ENCODE results near the gene GATAD2A. TPM values are rescaled to one million over a fixed set of nuclear protein-coding genes. Genes with fewer than 3 reads are reported as not detected.

GATAD2A gene
- total and polyA plus RNA-seq, 2 of the 8 experiments (the other 6 are each of a cell fraction or from before 2014, with no cell fraction given): 38.4 to 205 TPM

DNA sequence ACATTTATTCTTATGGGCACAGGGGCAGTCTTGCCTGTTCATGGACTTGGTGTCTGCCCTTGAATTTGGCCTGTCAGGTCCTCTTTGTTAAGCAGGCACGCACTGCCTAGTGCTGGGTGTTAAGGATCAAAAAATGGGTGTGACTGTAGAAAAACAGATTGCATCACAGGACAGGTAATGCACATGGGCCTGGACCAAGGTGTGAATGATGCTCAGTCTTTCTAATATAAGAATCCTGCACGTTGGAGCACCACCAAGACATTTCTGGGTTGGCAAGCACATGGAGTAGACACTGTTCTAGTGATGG, 33.7 kb downstream of the GATAD2A start:
- H4K20me1 ChIP-seq (replicated peaks in 1 of 2; ENCODE audit: control insufficient read depth in 1 of 2, insufficient read depth in 2 of 2, low read length in 2 of 2): peaks cover 18 to 37% of the 10 kb centered on the region in 2 experiments
- no peak overlapping the region for H3K27ac ChIP-seq (ENCODE audit: low read depth, low read length)
- peaks cover 0 to 3% (median 1%) of the 10 kb centered on the region in 4 experiments; a peak in 2 of 7 replicates for H3K4me1 ChIP-seq (replicated peaks in 1 of 4; ENCODE audit: control insufficient read depth in 3 of 4, insufficient read depth in 4 of 4, low read length in 3 of 4)
- no peak overlapping the region for H2BK20ac ChIP-seq (ENCODE audit: low read length)
- POLR2A ChIA-PET (ENCODE audit: partially characterized antibody): interaction anchor here (1.1 to 1.2 kb wide), 2 partner anchors 9 to 32 kb away, joined by 3 to 4 read pairs; no protein-coding TSS in a partner anchor
- H3K79me1 ChIP-seq (ENCODE audit: low read depth, low read length): peaks cover 41% of the 10 kb centered on the region
- no peak overlapping the region for H3K18ac ChIP-seq (ENCODE audit: extremely low read depth, low read length)
- H3K4me3 ChIP-seq (ENCODE audit: extremely low read depth in 1 of 4, insufficient read depth in 2 of 4, low read depth in 3 of 4, low read length in 4 of 4): no peak overlapping the region
- H3K79me2 ChIP-seq (ENCODE audit: control insufficient read depth in 1 of 2, insufficient read depth in 2 of 2, low read length in 2 of 2): peaks cover 22 to 96% of the 10 kb centered on the region in 2 experiments
- no peak overlapping the region for H2BK120ac ChIP-seq (replicated peaks; ENCODE audit: low read depth, low read length)
- FAIRE-seq: no peak
- TF ChIP-seq GTF2F1 (IDR thresholded peaks at IDR 0.05; ENCODE audit: borderline replicate concordance, low read depth, low read length) (no peak), ATF3 (IDR thresholded peaks at IDR 0.05; ENCODE audit: insufficient read depth, low read depth, low read length) (no peak), SP4 (IDR thresholded peaks at IDR 0.05; ENCODE audit: low read length) (no peak), NRF1 (IDR thresholded peaks at IDR 0.05; ENCODE audit: low read depth, low read length) (no peak), RNF2 (IDR thresholded peaks at IDR 0.05; ENCODE audit: borderline replicate concordance, low read depth, low read length, missing control alignments, poor library complexity, severe bottlenecking) (no peak)
- no peak overlapping the region for H3K4me2 ChIP-seq (ENCODE audit: insufficient read depth in 1 of 2, low read depth in 2 of 2, low read length in 2 of 2)
- H3K23me2 ChIP-seq (ENCODE audit: low read depth, low read length): no peaks in the 10 kb centered on the region; the same call in 1 of the 2 replicates
- no peaks in the 10 kb centered on the region for H3K27me3 ChIP-seq (replicated peaks in 1 of 4; ENCODE audit: control insufficient read depth in 3 of 4, extremely low read depth in 1 of 4, insufficient read depth in 3 of 4, low read length in 3 of 4)
- no peak for DNase-seq (ENCODE audit: low read depth in 1 of 2, low spot score in 2 of 2)
- H2BK12ac ChIP-seq (ENCODE audit: low read depth, low read length): no peak overlapping the region
- no peak overlapping the region for H4K91ac ChIP-seq (replicated peaks; ENCODE audit: insufficient read length, low read length)
- WGBS, 2 experiments (ENCODE audit: extremely low coverage in 1 of 2, insufficient coverage in 1 of 2, insufficient read length in 1 of 2, insufficient replicate concordance in 2 of 2, low coverage in 1 of 2, low lambda C conversion rate in 2 of 2, missing lambda C conversion rate in 1 of 2): 93% methylated on average over 2 of the region's 2 CpGs; no CpG with 5 or more reads in 1 of the 2 experiments
- no peak overlapping the region for H3K14ac ChIP-seq (ENCODE audit: insufficient read length)
- no peak overlapping the region for H2BK15ac ChIP-seq (ENCODE audit: low read length)
- H3K9me3 ChIP-seq (ENCODE audit: insufficient read depth in 2 of 2, low read depth in 1 of 2, low read length in 1 of 2): no peaks in the 10 kb centered on the region
- no peak overlapping the region for H3K56ac ChIP-seq (replicated peaks; ENCODE audit: insufficient read length, low read depth, low read length)
- H3K36me3 ChIP-seq (ENCODE audit: control insufficient read depth in 2 of 4, insufficient read depth in 4 of 4, low read length in 3 of 4): no peaks in the 10 kb centered on the region
- no peak overlapping the region for H2AK5ac ChIP-seq (ENCODE audit: low read depth, low read length)
- CTCF ChIA-PET (ENCODE audit: partially characterized antibody): interaction anchor here (1.3 kb wide), 1 partner anchor 13 kb away, joined by 3 read pairs; no protein-coding TSS in a partner anchor
- no peak overlapping the region for H4K5ac ChIP-seq (ENCODE audit: insufficient read length, low read depth, low read length)
- no peak overlapping the region for H3K9ac ChIP-seq (replicated peaks in 1 of 4; ENCODE audit: extremely low read depth in 1 of 4, low read depth in 3 of 4, low read length in 3 of 4)
- H2BK5ac ChIP-seq (ENCODE audit: low read depth, low read length): no peak overlapping the region
- no peak overlapping the region for H3K23ac ChIP-seq (ENCODE audit: insufficient read length)
- no peak overlapping the region; the same call in 1 of the 2 replicates for H4K8ac ChIP-seq (ENCODE audit: extremely low read depth, insufficient read depth, low read length)
- H2AFZ ChIP-seq (ENCODE audit: low read length): no peak overlapping the region
- H3K4ac ChIP-seq (replicated peaks; ENCODE audit: insufficient read length, low read depth, low read length): no peak overlapping the region

Data from H1 (cell line).